Activated T-cell treated with anti-CD3 and anti-CD28 coated beads for 1 hour (primary cell): ENCODE measurements around the gene IL12B.
"Not testable (repeated sequence)": the region's sequence is repeated elsewhere in the genome, so short reads cannot be mapped to it uniquely, and the experiment has no call there.

ENCODE experiments used
- DNase-seq: peaks from one replicate; pipeline ENCODE4 v3.0.0-alpha.2; 2020; ENCODE audit warnings: low read depth

Gene IL12B

GRCh38 chr5:159332800-159333544 is 2.7 kb upstream of the IL12B start:
- DNase-seq, result no peak

DNA sequence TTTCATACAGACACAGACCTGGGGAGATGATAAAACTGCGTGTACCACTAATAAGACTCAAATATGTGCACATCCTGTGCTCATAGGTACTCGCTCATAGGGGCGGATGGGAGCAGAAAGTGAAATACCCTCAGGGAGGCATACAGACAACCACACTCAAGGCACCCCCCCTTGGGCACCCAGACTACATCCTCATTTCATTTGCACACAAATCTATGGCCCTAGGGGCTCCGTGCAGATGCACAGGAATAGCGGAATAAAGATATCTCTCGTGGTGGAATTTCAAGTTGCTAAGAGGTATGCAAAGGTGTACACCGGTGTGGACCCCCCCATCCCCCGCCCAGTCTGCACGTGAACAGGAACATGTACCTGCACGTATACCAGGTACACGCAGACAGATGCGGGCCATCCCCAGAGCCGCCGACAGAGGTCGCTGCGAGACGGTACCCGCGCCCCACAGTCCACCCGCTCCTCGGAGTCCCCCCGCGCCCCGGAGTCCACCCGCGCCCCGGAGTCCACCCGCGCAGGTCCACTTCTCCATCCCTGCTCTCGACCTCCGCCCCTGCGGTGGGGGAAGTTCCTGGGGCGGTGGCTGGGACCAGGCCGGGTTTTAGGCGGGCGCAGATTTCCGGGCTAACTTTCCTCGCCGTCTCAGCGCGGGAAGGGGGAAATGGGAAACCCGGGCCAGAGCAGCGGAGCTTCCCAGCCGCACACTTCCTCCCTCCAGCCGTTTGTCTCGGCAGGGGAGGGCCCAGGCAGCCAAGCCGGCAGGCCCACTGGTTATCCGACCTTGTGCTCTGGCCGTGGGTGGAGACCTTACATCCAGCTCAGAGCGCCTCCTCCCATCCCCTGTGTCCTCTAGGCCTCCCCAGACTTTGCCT is 1.0 kb upstream of the IL12B start:
- peak; percentile 67 for DNase-seq

GRCh38 chr5:159324986-159325385 is 5.3 kb downstream of the IL12B start:
- no peak for DNase-seq

- no peak for DNase-seq
Measured at GRCh38 chr5:159324102-159324755, 6.1 kb downstream of the IL12B start.

- no peak for DNase-seq
Measured at GRCh38 chr5:159322180-159322579, 8.1 kb downstream of the IL12B start.

- DNase-seq, result no peak
Measured at GRCh38 chr5:159319832-159320231, 10.5 kb downstream of the IL12B start.

- DNase-seq, result no peak
Measured at GRCh38 chr5:159319363-159319762, 10.9 kb downstream of the IL12B start.

DNA sequence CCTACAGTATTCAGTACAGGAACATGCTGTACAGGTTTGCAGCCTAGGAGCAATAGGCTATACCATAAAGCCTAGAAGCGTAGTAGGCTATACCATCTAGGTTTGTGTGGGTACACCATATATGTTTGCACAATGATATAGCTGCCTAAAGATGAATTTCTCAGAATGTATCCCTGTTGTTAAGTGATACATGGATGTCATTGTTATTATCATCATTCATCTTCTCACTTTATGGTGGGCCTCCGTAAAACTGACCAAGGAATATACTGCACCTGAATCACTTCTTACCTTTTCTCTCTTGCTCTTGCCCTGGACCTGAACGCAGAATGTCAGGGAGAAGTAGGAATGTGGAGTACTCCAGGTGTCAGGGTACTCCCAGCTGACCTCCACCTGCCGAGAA is 11.8 kb downstream of the IL12B start:
- no peak for DNase-seq

- no peak for DNase-seq
Measured at GRCh38 chr5:159317849-159318248, 12.4 kb downstream of the IL12B start.

DNA sequence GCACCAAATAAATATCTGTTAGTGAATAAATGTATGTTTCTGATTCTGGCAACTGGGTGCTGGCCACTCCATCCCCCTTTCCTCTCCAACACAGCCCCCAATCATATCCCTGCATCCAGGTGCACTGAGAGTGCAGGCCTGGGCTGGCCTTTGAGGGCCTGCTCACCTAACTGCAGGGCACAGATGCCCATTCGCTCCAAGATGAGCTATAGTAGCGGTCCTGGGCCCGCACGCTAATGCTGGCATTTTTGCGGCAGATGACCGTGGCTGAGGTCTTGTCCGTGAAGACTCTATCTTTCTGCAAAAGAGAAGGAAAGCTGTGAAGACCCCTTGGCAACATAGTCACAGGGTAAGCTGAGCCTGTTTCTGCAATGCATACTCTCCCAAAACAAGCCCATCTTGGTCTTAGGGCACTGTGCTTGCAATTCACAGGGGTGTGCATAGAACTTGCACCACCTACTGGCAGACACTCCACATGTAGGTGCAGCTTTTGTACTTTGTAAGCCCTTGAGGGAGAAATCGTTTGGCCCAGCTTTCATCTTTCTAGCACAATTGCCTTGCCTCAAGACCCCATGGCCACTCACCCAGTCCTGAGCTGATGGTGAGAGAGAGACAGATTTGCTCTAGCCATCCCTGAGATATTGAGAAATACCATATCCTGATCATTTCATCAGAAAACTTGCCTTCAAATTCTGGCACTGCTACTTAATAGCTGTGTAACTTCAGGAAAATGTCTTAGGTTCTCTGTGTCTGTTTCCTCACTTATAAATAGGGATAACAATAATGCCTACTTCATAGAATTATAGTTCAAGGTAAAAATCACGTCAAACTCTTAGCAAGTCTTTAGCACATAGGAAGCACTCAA is 13.5 kb downstream of the IL12B start:
- DNase-seq, result peak; percentile 15

GRCh38 chr5:159313197-159313596 is 17.1 kb downstream of the IL12B start:
- no peak for DNase-seq

GRCh38 chr5:159311063-159311462 is 19.2 kb downstream of the IL12B start:
- DNase-seq, result no peak

- peak; percentile 13 for DNase-seq
Measured at GRCh38 chr5:159310511-159310910, 19.8 kb downstream of the IL12B start.

DNA sequence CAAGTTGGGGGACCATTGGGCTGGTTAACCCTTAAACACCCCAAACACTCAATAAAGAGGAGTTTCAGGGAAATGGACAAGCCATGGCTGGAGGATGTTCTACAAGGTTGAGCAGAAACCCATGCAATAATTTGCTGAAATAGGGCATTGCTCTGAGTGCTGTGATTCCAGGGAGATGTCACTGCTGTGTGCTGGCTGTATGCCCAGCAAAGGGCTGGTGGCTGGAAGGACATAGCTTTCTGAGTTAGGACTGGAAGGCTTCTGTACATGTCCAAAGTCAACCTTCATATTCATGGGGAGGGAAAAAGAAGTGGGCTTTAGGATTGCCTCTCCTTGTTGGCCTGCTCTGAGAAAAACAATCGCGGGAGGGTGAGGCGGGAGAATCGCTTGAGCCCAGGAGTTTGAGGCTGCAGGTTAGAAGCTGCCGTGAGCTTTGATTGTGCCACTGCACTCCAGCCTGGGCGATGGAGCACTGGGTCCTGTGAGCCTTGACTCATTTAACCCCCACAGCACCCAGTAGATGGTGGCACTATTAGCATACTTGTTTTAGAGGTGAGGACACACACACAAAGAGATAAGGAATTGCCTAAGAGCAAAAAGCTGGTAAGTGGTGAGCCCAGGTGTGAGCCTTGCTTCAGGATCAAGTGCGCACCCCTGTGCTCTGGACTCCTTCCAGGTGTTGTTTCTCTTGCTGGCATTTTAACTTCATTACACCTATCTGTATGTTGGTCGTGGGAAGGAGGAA is 20.4 kb downstream of the IL12B start:
- DNase-seq, result no peak

- no peak for DNase-seq
Measured at GRCh38 chr5:159304961-159305595, 25.2 kb downstream of the IL12B start.

GRCh38 chr5:159303286-159303685 is 27.0 kb downstream of the IL12B start:
- DNase-seq, result no peak

GRCh38 chr5:159301929-159302860 is 28.1 kb downstream of the IL12B start:
- not testable (repeated sequence) for DNase-seq

DNA sequence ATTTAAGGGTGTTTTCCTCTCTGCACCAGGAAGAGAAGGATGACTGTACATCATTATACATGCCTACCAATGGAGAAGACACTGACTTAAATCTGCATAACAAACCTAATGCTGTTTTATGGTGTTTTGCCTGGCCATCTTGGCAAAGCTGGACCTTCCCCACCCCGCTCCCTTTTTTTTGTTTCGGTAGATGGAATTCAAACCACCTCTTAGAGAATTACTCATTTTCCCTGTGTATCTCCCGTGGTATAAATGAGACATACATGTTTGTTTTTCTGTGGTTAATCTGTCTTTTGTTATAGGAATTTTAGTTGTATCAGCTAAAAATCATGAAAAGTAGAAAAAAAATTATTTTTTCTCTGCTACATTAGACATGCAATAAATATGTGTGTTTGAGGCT is 28.8 kb downstream of the IL12B start:
- DNase-seq, result no peak

- not testable (repeated sequence) for DNase-seq
Measured at GRCh38 chr5:159297300-159297699, 33.0 kb downstream of the IL12B start.
